GM19455 (cell line): ENCODE data around the gene MAPT.
"Not testable (repeated sequence)": the region's sequence is repeated elsewhere in the genome, so short reads cannot be mapped to it uniquely, and the experiment has no call there.

Source experiments
- ATAC-seq: cut with Tn5 transposase; IDR thresholded peaks from one replicate; pipeline ENCODE4 v1.9.1; 2021; ENCODE audit not compliant: unreplicated experiment

MAPT gene

GRCh38 chr17:45923511-45924268 lies 29.3 kb downstream of the MAPT start:
- no peak for ATAC-seq

DNA sequence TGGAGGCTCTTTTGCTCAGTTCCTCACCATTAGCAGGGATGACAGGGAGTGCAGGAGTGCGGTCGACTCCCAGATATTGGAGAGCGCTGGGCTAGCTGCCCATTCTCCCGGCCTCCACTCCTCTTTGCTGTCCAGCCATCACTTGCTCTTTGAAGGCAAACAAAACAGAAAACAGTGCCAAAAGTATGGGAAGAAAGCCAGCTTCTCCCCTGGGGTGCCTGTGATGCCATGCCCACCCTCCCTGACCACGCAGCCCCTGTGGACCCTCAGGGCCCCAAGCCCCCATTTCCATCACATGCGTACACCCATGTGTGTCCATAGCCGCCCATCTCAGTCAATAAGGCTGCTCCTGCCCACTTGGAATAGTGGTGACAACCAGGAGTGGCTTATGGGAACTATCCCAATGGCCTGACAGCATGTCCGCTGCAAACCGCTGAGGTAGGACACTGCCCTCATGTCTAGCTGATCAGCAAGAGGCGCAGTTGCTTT lies 30.0 kb downstream of the MAPT start:
- ATAC-seq: no peak

- ATAC-seq: no peak
Observed at GRCh38 chr17:45925311-45925710, 31.0 kb downstream of the MAPT start.

DNA sequence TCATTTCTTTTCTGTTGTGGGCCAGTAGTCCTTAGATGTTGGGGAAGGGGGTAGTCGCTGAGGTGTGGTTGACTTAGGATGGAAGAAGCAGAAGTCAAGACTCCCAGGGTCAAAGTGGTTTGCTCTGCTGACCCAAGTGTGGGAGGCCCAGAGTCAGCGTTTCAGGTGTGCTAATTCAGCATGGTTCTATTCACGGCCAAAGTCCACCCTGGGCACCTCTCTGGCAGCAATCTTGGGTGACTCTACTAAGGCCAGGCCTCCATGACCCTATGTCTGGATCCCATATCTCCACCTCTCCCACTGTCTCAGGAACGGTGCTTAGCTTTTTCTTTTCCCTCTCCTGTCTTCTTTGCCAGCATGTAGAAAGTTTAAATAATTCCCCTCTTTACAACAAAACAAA lies 32.9 kb downstream of the MAPT start:
- ATAC-seq: no peak

GRCh38 chr17:45929344-45929743 lies 35.0 kb downstream of the MAPT start:
- ATAC-seq: no peak

DNA sequence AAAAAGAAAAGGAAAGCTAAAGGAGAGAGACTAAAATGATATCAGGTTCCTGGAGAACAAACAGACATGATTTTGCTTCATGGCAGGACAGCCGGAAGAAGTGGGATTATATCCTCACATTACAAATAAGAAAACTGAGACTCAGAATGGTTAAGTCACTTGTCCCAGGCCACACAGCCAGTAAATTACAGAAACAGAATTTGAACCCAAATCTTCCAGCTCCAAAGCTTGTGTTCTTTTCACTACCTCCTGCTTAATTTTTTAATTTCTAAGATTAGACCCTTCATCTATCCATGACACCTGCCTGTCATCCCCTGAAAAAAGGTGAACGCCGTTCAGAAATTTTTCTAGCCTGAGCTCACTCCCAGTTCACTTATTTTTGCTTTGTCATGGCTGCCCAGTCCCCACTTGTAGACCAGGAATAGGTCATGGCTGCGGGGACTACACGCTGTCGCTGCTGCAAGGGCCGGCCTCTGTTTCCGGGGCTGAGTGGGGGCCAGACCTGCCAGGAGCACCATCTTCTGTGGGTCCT lies 36.1 kb downstream of the MAPT start:
- ATAC-seq: no peak

GRCh38 chr17:45931677-45932076 lies 37.3 kb downstream of the MAPT start:
- ATAC-seq: no peak

- no peak for ATAC-seq
Observed at GRCh38 chr17:45934044-45934979, 40.0 kb downstream of the MAPT start.

DNA sequence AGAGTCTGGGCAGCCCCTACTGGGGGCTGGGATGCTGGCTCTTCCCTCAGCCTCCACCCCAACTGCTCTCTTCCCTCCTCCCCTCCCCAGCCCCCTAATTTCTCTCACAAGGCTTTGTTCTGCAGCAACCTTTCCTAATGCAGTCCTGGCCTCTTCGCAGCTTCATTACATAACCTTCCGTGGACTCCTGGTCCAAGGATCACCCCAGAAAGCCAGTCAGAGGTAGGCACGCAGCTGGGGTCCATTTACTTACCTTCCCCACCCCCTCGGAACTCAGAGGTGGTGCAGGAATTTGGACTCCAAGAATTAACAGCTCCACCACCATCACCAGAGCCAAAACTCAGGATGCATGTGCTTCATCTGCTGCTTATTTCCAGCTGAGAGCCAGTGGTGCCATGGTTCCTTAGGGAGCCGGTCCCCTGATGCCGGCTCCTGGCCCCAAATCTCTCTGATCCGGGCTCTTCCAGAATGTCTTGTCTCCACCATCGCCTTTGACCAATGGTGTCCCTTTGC lies 40.9 kb downstream of the MAPT start:
- ATAC-seq: no peak

DNA sequence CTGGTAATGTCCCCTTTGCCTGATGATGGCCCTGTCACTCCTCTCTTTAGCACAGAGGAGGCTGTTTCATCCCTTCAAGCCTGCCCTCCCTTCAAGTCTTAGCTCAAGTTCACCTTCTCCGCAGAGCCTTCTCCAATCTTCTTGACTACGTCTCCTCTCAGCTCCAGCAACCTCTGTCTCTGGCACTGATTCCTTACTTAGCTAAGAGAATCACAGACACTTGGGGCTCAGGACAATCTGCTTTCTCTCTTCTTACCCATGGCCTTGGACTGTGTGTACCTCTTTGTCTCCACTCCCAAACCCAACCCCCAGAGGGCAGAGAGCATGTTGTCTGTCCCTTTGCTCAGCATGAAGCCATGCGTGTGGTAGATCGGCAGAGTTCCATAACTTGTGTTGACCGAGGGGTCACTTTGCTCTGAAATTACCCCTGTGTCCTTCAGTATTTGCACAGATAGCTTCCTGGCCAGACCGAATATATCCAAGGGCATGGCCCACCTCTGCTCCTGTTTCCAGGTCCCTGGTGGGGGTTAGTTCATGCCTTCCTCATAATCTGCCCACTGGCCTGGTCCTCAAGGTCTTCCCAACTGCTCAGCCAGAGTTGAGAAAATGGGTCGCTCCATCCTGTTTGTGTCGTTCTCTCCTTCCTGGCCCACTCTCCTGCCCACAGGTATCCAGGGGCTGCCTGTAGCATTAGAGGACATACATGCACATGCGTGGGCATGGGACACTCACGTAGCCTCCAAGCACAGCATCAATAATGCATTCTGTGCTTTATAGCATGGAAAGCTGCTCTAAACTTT lies 41.6 kb downstream of the MAPT start:
- no peak for ATAC-seq

- ATAC-seq: no peak
Observed at GRCh38 chr17:45936610-45937009, 42.3 kb downstream of the MAPT start.

- not testable (repeated sequence) for ATAC-seq
Observed at GRCh38 chr17:45937186-45937585, 42.8 kb downstream of the MAPT start.

DNA sequence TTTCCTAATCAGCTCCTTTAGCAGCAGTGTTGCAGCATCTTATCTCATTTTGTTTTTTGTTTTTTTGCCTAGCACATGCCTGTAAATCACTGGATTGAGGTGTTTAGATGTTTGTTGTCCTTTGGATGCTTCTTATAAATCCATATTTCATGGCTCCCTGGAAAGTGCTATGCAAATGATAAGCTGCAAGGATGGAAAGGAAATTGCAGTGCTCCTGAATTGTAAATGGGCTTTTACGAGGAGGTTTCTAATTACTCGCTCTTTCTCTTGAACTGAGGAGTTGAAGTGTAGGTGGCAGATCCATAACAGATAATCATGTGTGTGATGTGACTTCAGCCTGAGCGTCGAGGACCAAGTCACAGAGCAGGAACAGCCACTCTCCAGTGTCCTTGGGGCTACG lies 45.0 kb downstream of the MAPT start:
- no peak for ATAC-seq

- ATAC-seq: no peak
Observed at GRCh38 chr17:45940293-45940692, 45.9 kb downstream of the MAPT start.

DNA sequence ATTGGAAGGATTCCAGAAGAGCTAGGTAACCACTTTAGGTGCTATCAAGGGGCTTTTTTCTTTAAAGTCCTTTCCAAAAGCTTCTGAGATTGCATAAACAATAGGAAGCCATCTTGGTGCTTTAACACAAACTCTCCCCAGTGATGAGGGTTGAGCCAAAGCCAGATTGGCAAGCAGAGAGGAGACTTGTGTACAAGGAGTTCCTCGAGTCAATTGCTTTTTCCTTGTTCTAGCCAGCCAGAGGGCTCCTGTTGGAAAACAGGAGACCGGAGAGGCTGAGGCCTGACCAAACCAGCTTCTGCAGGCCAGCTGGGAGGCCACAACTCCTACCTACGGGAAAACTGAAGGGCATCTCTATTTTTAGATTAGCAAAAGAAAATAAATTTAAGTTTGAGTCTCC lies 46.5 kb downstream of the MAPT start:
- no peak for ATAC-seq

- ATAC-seq: no peak
Observed at GRCh38 chr17:45941395-45941794, 47.0 kb downstream of the MAPT start.

GRCh38 chr17:45942284-45942683 lies 47.9 kb downstream of the MAPT start:
- no peak for ATAC-seq

- ATAC-seq: no peak
Observed at GRCh38 chr17:45946841-45947256, 52.5 kb downstream of the MAPT start.

GRCh38 chr17:45948498-45948880 lies 54.1 kb downstream of the MAPT start:
- ATAC-seq: no peak

GRCh38 chr17:45948881-45949624 lies 54.7 kb downstream of the MAPT start:
- no peak for ATAC-seq
